Tibial nerve (tissue), 4 donors: ENCODE data around the gene LRP1.

Experiments used
- EP300 ChIP-seq, 2 donors: sonication (generic); formaldehyde crosslinking; IDR thresholded peaks; one replicate each; pipeline ENCODE4 v1.6.1; 2017; ENCODE audit warnings: antibody characterized with exemption in 2 of 2, mild to moderate bottlenecking in 1 of 2
- POLR2A ChIP-seq, 2 donors: fragments of 450-650 bp; IDR thresholded peaks; one replicate each; pipeline ENCODE4 v1.6.1; 2017; ENCODE audit warnings: antibody characterized with exemption in 2 of 2, mild to moderate bottlenecking in 2 of 2, moderate library complexity in 2 of 2
- TF ChIP-seq, protein P1 (sequence below), 5 experiments: fragments of 200-600 bp in 3 of 5; fragments of 450-650 bp in 2 of 5; sonication (generic) in 3 of 5; IDR thresholded peaks; one replicate each; pipeline ENCODE4 v1.5.1; 2016 to 2019; ENCODE audit warnings: antibody characterized with exemption in 5 of 5, mild to moderate bottlenecking in 3 of 5, moderate library complexity in 2 of 5

- TF ChIP-seq, protein P1, sequence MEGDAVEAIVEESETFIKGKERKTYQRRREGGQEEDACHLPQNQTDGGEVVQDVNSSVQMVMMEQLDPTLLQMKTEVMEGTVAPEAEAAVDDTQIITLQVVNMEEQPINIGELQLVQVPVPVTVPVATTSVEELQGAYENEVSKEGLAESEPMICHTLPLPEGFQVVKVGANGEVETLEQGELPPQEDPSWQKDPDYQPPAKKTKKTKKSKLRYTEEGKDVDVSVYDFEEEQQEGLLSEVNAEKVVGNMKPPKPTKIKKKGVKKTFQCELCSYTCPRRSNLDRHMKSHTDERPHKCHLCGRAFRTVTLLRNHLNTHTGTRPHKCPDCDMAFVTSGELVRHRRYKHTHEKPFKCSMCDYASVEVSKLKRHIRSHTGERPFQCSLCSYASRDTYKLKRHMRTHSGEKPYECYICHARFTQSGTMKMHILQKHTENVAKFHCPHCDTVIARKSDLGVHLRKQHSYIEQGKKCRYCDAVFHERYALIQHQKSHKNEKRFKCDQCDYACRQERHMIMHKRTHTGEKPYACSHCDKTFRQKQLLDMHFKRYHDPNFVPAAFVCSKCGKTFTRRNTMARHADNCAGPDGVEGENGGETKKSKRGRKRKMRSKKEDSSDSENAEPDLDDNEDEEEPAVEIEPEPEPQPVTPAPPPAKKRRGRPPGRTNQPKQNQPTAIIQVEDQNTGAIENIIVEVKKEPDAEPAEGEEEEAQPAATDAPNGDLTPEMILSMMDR (IDR thresholded peaks at IDR 0.05), result no peak
- TF ChIP-seq POLR2A (IDR thresholded peaks at IDR 0.05), result no peak
- TF ChIP-seq EP300 (IDR thresholded peaks at IDR 0.05), result no peak
These were observed 85.6 kb downstream of the LRP1 start for GRCh38 chr12:57213763-57214397.
